CD14-positive monocyte (primary cell): ENCODE results near the gene STARD5. TPM values are rescaled to one million over a fixed set of nuclear protein-coding genes. Genes with fewer than 3 reads are reported as not detected.

Experiments used
- DNase-seq, 3 donors: peaks; one replicate each; pipeline ENCODE4 v3.0.0-alpha.2; 2011 to 2022
- H2AFZ ChIP-seq: 2 replicates; pipeline ENCODE4 v1.6.0; 2012; ENCODE audit warnings: mild to moderate bottlenecking, low read depth, low read length, inconsistent platforms; ENCODE audit not compliant: insufficient read depth, poor library complexity, severe bottlenecking
- H3K27ac ChIP-seq, 2 donors: 1 replicate in 1 of 2; 2 replicates in 1 of 2; pipeline ENCODE4 v1.5.1; 2012 to 2013; ENCODE audit warnings: low read length in 2 of 2, control low read depth in 1 of 2, inconsistent platforms in 1 of 2, low read depth in 1 of 2, mild to moderate bottlenecking in 1 of 2
- H3K27me3 ChIP-seq, 2 donors: one replicate each; pipeline versions ENCODE4 v1.6.0 to v1.6.1; 2011 to 2013; ENCODE audit warnings: low read length in 2 of 2; ENCODE audit not compliant: control insufficient read depth in 2 of 2, insufficient read depth in 2 of 2
- H3K36me3 ChIP-seq, 2 donors: replicated peaks in 1 of 2; 1 replicate in 1 of 2; 2 replicates in 1 of 2; pipeline versions ENCODE4 v1.5.1 to v1.6.1; 2012 to 2013; ENCODE audit warnings: low read length in 2 of 2, control low read depth in 1 of 2, inconsistent platforms in 1 of 2, mild to moderate bottlenecking in 1 of 2; ENCODE audit not compliant: insufficient read depth in 2 of 2, control insufficient read depth in 1 of 2
- H3K4me1 ChIP-seq, 2 donors: 1 replicate in 1 of 2; 2 replicates in 1 of 2; pipeline versions ENCODE4 v1.5.1 to v1.6.1; 2012 to 2013; ENCODE audit warnings: low read length in 2 of 2, control low read depth in 1 of 2, inconsistent platforms in 1 of 2, mild to moderate bottlenecking in 1 of 2, moderate library complexity in 1 of 2; ENCODE audit not compliant: insufficient read depth in 2 of 2, control insufficient read depth in 1 of 2
- H3K4me2 ChIP-seq: replicated peaks from 2 replicates; pipeline ENCODE3; 2012; ENCODE audit warnings: low read length, moderate library complexity, mild to moderate bottlenecking; ENCODE audit not compliant: poor library complexity, severe bottlenecking; ENCODE audit errors: extremely low read depth
- H3K4me3 ChIP-seq, 3 experiments: fragments of 200-600 bp in 1 of 3; sonication (generic) in 1 of 3; replicated peaks in 1 of 3; 1 replicate in 2 of 3; 2 replicates in 1 of 3; pipeline ENCODE4 v1.5.1; 2011 to 2013; ENCODE audit warnings: low read length in 3 of 3, mild to moderate bottlenecking in 3 of 3, control low read depth in 2 of 3, low read depth in 2 of 3, inconsistent platforms in 1 of 3, moderate library complexity in 1 of 3
- H3K79me2 ChIP-seq: 2 replicates; pipeline ENCODE4 v1.6.0; 2012; ENCODE audit warnings: mild to moderate bottlenecking, control low read depth, inconsistent platforms, low read length, moderate library complexity; ENCODE audit not compliant: insufficient read depth
- H3K9ac ChIP-seq: 2 replicates; pipeline ENCODE4 v1.6.0; 2017; ENCODE audit warnings: low read length, mild to moderate bottlenecking; ENCODE audit not compliant: insufficient read depth, poor library complexity, severe bottlenecking
- H3K9me3 ChIP-seq, 2 donors: replicated peaks in 1 of 2; 1 replicate in 1 of 2; 2 replicates in 1 of 2; pipeline versions ENCODE4 v1.5.1 to v1.6.1; 2012 to 2013; ENCODE audit warnings: low read length in 2 of 2, control low read depth in 1 of 2; ENCODE audit not compliant: control insufficient read depth in 1 of 2, insufficient read depth in 1 of 2
- H4K20me1 ChIP-seq: 2 replicates; pipeline ENCODE4 v1.6.0; 2012; ENCODE audit warnings: mild to moderate bottlenecking, low read length, control low read depth, moderate library complexity; ENCODE audit not compliant: insufficient read depth
- H3K27ac Mint-ChIP-seq, 7 donors: one replicate each; pipeline ENCODE4 v1.8.0; 2020; ENCODE audit warnings: mild to moderate bottlenecking in 7 of 7, mixed read lengths in 7 of 7, moderate library complexity in 6 of 7, inconsistent platforms in 2 of 7
- H3K27me3 Mint-ChIP-seq, 3 donors: one replicate each; pipeline ENCODE4 v1.8.0; 2021 to 2022; ENCODE audit warnings: low read depth in 3 of 3, mild to moderate bottlenecking in 3 of 3, mixed read lengths in 3 of 3, moderate library complexity in 3 of 3, inconsistent platforms in 1 of 3
- H3K36me3 Mint-ChIP-seq, 2 donors: one replicate each; pipeline ENCODE4 v1.8.0; 2020; ENCODE audit warnings: mixed read lengths in 2 of 2, inconsistent platforms in 1 of 2, mild to moderate bottlenecking in 1 of 2
- H3K4me1 Mint-ChIP-seq: one replicate; pipeline ENCODE4 v1.8.0; 2020; ENCODE audit warnings: mild to moderate bottlenecking, mixed read lengths
- H3K4me3 Mint-ChIP-seq, 2 donors: one replicate each; pipeline ENCODE4 v1.8.0; 2020; ENCODE audit warnings: mild to moderate bottlenecking in 2 of 2, mixed read lengths in 2 of 2, moderate library complexity in 1 of 2
- H3K9me3 Mint-ChIP-seq, 7 donors: one replicate each; pipeline ENCODE4 v1.8.0; 2020 to 2022; ENCODE audit warnings: mixed read lengths in 7 of 7, mild to moderate bottlenecking in 6 of 7, moderate library complexity in 6 of 7, inconsistent platforms in 2 of 7
- CTCF ChIP-seq: fragments of 200-600 bp; IDR thresholded peaks from one replicate; pipeline ENCODE4 v1.8.0; 2022; ENCODE audit warnings: antibody characterized with exemption, mild to moderate bottlenecking
- WGBS: methylation state at CpG from one replicate; pipeline ENCODE4 v1.1.5; 2013; ENCODE audit warnings: missing lambda C conversion rate; ENCODE audit not compliant: insufficient coverage; 5-methylcytosine and 5-hydroxymethylcytosine counted together
- intact Hi-C, 2 donors: fragments of 100-400 bp; cut with micrococcal nuclease; formaldehyde crosslinking; loops; one replicate each; pipeline versions ENCODE4 v1.15.0 to v1.15.1; 2023
- polyA plus RNA-seq, 3 donors: library from polyadenylated mRNA; depleted of rRNA in 1 of 3; unstranded in 2 of 3; stranded (reverse) in 1 of 3; fragments of 300-500 nt in 2 of 3; fragments of >200 nt in 1 of 3; fragmentation: Illumina TruSeq in 2 of 3; gene quantifications; 1 replicate in 2 of 3; 2 replicates in 1 of 3; pipeline ENCODE4 v1.2.3, GENCODE V29; 2012 to 2021

The STARD5 gene
- polyA plus RNA-seq, 3 donors, result 1.5 to 15.1 (median 2.5) TPM

GRCh38 chr15:81372575-81372974, 48.6 kb upstream of the STARD5 start:
- Mint-ChIP-seq H3K4me3 (no peak overlapping the region), H3K9me3 (no peaks in the 10 kb centered on the region), H3K27ac (no peak overlapping the region), H3K27me3 (peaks cover 0 to 2% (median 1%) of the 10 kb centered on the region in 3 donors), H3K36me3 (no peaks in the 10 kb centered on the region), H3K4me1 (no peaks in the 10 kb centered on the region)
- Histone ChIP-seq H4K20me1 (no peaks in the 10 kb centered on the region), H3K9me3 (no peaks in the 10 kb centered on the region), H3K27me3 (no peaks in the 10 kb centered on the region), H3K4me3 (no peak overlapping the region), H3K36me3 (no peaks in the 10 kb centered on the region), H3K79me2 (no peaks in the 10 kb centered on the region), H3K27ac (no peak overlapping the region), H3K9ac (no peak overlapping the region), H3K4me2 (no peak overlapping the region), H3K4me1 (no peaks in the 10 kb centered on the region), H2AFZ (no peak overlapping the region)
- TF ChIP-seq CTCF, result no peak
- intact Hi-C loops, result no loop called here
- 100% methylated on average over 1 of the region's 3 CpGs for WGBS
- DNase-seq, result no peak

- Mint-ChIP-seq H3K27me3 (peaks cover 0 to 6% (median 0%) of the 10 kb centered on the region in 3 donors), H3K4me3 (no peak overlapping the region), H3K9me3 (no peaks in the 10 kb centered on the region), H3K4me1 (peaks cover 2% of the 10 kb centered on the region), H3K27ac (peak overlapping the region in 1 of 7 donors; percentile 23), H3K36me3 (no peaks in the 10 kb centered on the region)
- H3K9ac ChIP-seq, result no peak overlapping the region
- 100% methylated on average over 1 of the region's 5 CpGs for WGBS
- no peak overlapping the region for H3K4me3 ChIP-seq
- no peaks in the 10 kb centered on the region for H3K27me3 ChIP-seq
- intact Hi-C loops, result no loop called here
- TF ChIP-seq CTCF, result no peak
- no peak overlapping the region for H2AFZ ChIP-seq
- H3K27ac ChIP-seq, result no peak overlapping the region
- no peaks in the 10 kb centered on the region for H3K36me3 ChIP-seq
- no peak for DNase-seq
- H3K9me3 ChIP-seq, result no peaks in the 10 kb centered on the region
- no peaks in the 10 kb centered on the region for H3K4me1 ChIP-seq
- no peaks in the 10 kb centered on the region for H4K20me1 ChIP-seq
- no peak overlapping the region for H3K4me2 ChIP-seq
- H3K79me2 ChIP-seq, result no peaks in the 10 kb centered on the region
Observed at GRCh38 chr15:81363718-81364500, 40.0 kb upstream of the STARD5 start.
